Raji (cell line): ENCODE measurements around the gene COL23A1.

Experiments
- POLR2A ChIP-seq: IDR thresholded peaks from 2 replicates; pipeline ENCODE4 v1.6.1; 2011; ENCODE audit warnings: low read depth, low read length, control low read depth; ENCODE audit not compliant: insufficient read depth

COL23A1 gene

GRCh38 chr5:178327931-178328711 is 262.1 kb downstream of the COL23A1 start:
- TF ChIP-seq POLR2A, result no peak

- TF ChIP-seq POLR2A, result no peak
These were observed 262.7 kb downstream of the COL23A1 start for GRCh38 chr5:178327446-178327845.

- TF ChIP-seq POLR2A, result no peak
These were observed 263.8 kb downstream of the COL23A1 start for GRCh38 chr5:178326374-178326715.

GRCh38 chr5:178325679-178326373 is 264.4 kb downstream of the COL23A1 start:
- no peak for TF ChIP-seq POLR2A

- no peak for TF ChIP-seq POLR2A
These were observed 264.9 kb downstream of the COL23A1 start for GRCh38 chr5:178325311-178325678.

- 0 out of 2 replicates have a peak, but pooled peaks have one; percentile 20 for TF ChIP-seq POLR2A
These were observed 265.5 kb downstream of the COL23A1 start for GRCh38 chr5:178324481-178325310.

GRCh38 chr5:178323961-178324360 is 266.2 kb downstream of the COL23A1 start:
- no peak for TF ChIP-seq POLR2A

- TF ChIP-seq POLR2A, result no peak
These were observed 266.7 kb downstream of the COL23A1 start for GRCh38 chr5:178323541-178323865.

GRCh38 chr5:178322736-178323540 is 267.3 kb downstream of the COL23A1 start:
- TF ChIP-seq POLR2A, result 0 out of 2 replicates have a peak, but pooled peaks have one; percentile 6

- no peak for TF ChIP-seq POLR2A
These were observed 269.8 kb downstream of the COL23A1 start for GRCh38 chr5:178320281-178320855.

- TF ChIP-seq POLR2A, result no peak
These were observed 270.6 kb downstream of the COL23A1 start for GRCh38 chr5:178319541-178320041.

GRCh38 chr5:178318893-178319292 is 271.3 kb downstream of the COL23A1 start:
- no peak for TF ChIP-seq POLR2A

GRCh38 chr5:178318382-178318781 is 271.8 kb downstream of the COL23A1 start:
- no peak for TF ChIP-seq POLR2A
